ENCODE measurements around the gene ZNF619. TPM values are rescaled to one million over a fixed set of nuclear protein-coding genes. Genes with fewer than 3 reads are reported as not detected.

ZNF619 gene
- total and polyA plus RNA-seq, 9 of the 15 experiments (the other 6 are each of a cell fraction or from before 2014, with no cell fraction given), result 1.3 to 9.1 (median 6.3) TPM

- no peak for TF ChIP-seq HNRNPUL1 (IDR thresholded peaks at IDR 0.05; ENCODE audit: low read length)
- TF ChIP-seq ARID3B (CRISPR knock-in tag; IDR thresholded peaks at IDR 0.05; ENCODE audit: borderline replicate concordance), result peak; percentile 84; the same call in 1 of the 2 replicates
- TF ChIP-seq ZNF354B (CRISPR knock-in tag; IDR thresholded peaks at IDR 0.05), result peak; percentile 31; the same call in 1 of the 2 replicates
- no peak for TF ChIP-seq NCOA4 (IDR thresholded peaks at IDR 0.05; ENCODE audit: partially characterized antibody)
- peak; percentile 51; the same call in 1 of the 2 replicates for TF ChIP-seq THRB (CRISPR knock-in tag; conservative IDR thresholded peaks at IDR 0.05)
- TF ChIP-seq ZNF436 (CRISPR knock-in tag; IDR thresholded peaks at IDR 0.05), result no peak
- TF ChIP-seq ZNF766 (CRISPR knock-in tag; conservative IDR thresholded peaks at IDR 0.05), result no peak
- peak; percentile 61 for TF ChIP-seq NR2C1 (IDR thresholded peaks at IDR 0.05)
- TF ChIP-seq NR2C1 (tag; IDR thresholded peaks at IDR 0.05), result peak; percentile 82
- TF ChIP-seq ZSCAN29 (IDR thresholded peaks at IDR 0.05), result no peak
- TF ChIP-seq CXXC5 (CRISPR knock-in tag; IDR thresholded peaks at IDR 0.05), result peak; percentile 74
- TF ChIP-seq ZMIZ1 (IDR thresholded peaks at IDR 0.05; ENCODE audit: low read depth in 2 of 2, low read length in 2 of 2), result peak in 1 of 2 experiments; percentile 51; a peak in 1 of 4 replicates
- TF ChIP-seq SAFB (IDR thresholded peaks at IDR 0.05; ENCODE audit: borderline replicate concordance, low read depth, low read length), result no peak
- peak; percentile 56; the same call in 1 of the 2 replicates for TF ChIP-seq RFX7 (CRISPR knock-in tag; IDR thresholded peaks at IDR 0.05)
- peak; percentile 94 for TF ChIP-seq SUPT5H (IDR thresholded peaks at IDR 0.05)
- TF ChIP-seq E2F4 (CRISPR knock-in tag; IDR thresholded peaks at IDR 0.05; ENCODE audit: low read depth), result no peak
- no peak for TF ChIP-seq BRCA1 (IDR thresholded peaks at IDR 0.05)
- no peak for TF ChIP-seq BRCA1 (CRISPR knock-in tag; IDR thresholded peaks at IDR 0.05)
- TF ChIP-seq HMGXB4 (CRISPR knock-in tag; IDR thresholded peaks at IDR 0.05), result no peak
Observed at GRCh38 chr3:40452876-40453730, 23.8 kb upstream of the ZNF619 start (continued).

All from K562 (cell line).